ENCODE data around the gene UBAP2. TPM values are rescaled to one million over a fixed set of nuclear protein-coding genes. Genes with fewer than 3 reads are reported as not detected.

The UBAP2 gene, protein sequence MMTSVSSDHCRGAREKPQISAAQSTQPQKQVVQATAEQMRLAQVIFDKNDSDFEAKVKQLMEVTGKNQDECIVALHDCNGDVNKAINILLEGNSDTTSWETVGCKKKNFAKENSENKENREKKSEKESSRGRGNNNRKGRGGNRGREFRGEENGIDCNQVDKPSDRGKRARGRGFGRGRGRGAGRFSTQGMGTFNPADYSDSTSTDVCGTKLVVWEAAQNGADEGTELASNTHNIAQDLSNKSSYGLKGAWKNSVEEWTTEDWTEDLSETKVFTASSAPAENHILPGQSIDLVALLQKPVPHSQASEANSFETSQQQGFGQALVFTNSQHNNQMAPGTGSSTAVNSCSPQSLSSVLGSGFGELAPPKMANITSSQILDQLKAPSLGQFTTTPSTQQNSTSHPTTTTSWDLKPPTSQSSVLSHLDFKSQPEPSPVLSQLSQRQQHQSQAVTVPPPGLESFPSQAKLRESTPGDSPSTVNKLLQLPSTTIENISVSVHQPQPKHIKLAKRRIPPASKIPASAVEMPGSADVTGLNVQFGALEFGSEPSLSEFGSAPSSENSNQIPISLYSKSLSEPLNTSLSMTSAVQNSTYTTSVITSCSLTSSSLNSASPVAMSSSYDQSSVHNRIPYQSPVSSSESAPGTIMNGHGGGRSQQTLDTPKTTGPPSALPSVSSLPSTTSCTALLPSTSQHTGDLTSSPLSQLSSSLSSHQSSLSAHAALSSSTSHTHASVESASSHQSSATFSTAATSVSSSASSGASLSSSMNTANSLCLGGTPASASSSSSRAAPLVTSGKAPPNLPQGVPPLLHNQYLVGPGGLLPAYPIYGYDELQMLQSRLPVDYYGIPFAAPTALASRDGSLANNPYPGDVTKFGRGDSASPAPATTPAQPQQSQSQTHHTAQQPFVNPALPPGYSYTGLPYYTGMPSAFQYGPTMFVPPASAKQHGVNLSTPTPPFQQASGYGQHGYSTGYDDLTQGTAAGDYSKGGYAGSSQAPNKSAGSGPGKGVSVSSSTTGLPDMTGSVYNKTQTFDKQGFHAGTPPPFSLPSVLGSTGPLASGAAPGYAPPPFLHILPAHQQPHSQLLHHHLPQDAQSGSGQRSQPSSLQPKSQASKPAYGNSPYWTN
- total RNA-seq (2021), result 58.8 and 62.5 TPM in 2 replicates
- Bru-seq, nascent RNA, result percentile 86 among the genes with signal in this experiment
- percentile 82 among the genes with signal in this experiment for BruChase-seq, experiment 1, labeled RNA remaining after a 2-hour chase
- BruChase-seq, experiment 2, labeled RNA remaining after a 6-hour chase, result percentile 88 among the genes with signal in this experiment
- long read RNA-seq, full-length matches to known transcripts, result 26 of 68 reads
- long read RNA-seq, partial matches to known transcripts, result 6 of 68 reads
- long read RNA-seq, other reads (novel, unspliced or antisense), result 36 of 68 reads

DNA sequence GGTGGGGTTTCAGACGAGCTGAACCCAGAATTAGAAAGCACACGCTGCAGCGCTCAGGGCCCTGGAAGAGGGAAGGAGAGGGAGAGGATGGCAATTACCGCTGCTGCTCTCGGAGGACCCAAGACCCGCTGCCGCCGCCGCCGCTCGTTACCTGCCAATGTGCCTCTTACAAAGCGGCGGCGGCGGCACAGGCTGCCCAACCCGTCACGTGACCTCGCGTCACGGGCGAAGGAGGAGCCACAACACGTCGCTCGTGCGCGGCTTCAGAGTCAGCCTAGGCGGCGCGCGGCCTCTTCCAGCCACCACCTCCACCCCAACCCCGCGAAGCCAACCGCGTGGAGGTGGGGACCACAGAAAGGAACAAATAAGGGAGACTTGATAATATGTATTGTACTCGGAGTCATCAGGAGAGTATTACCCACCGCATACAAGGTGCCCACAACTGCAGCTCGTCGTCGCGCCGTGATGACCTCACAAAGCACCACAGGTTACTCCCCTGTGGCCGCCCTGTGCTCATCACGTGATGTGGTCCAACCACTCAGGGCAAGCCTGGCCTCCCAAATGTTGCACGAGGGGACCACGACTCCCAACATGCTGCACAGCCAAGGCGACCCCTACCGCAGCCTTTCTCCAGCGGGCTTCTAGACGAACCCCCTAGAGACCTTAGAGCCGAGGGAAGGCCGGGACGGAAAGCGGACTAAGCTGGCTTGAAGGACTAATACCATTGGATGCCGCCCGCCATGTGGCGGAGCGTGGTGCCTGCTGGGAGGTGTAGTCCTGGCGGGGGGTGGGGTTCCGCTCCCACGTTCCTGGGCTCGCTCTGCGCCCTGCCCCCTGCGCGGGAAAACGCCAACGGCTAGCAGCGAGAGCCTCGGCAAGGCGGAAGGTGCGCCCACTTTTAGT lies at the start of gene UBAP2:
Gene UBAP2, minus strand, starts transcription at position 161 of the 903 bp plus-strand sequence. CDS start 31,739 bp downstream, outside the sequence.
- intact Hi-C loops (cut with micrococcal nuclease; ENCODE audit: unreplicated experiment), result no loop called here
- Histone ChIP-seq H3K4me3 (ENCODE audit: low read depth, low read length, poor library complexity, severe bottlenecking) (peak within 1 kb of the TSS; percentile 73), H3K36me3 (ENCODE audit: insufficient read depth, low read length, poor library complexity, severe bottlenecking) (peaks cover 4% of the 10 kb centered on the region), H3K9me3 (ENCODE audit: low read depth, low read length, poor library complexity, severe bottlenecking) (no peaks in the 10 kb centered on the region), H3K27me3 (replicated peaks; ENCODE audit: insufficient read depth, low read depth, low read length, poor library complexity) (no peaks in the 10 kb centered on the region), H3K27ac (ENCODE audit: low read depth, low read length, poor library complexity, severe bottlenecking) (peak within 1 kb of the TSS; percentile 100), H3K4me1 (ENCODE audit: insufficient read depth, low read length, poor library complexity, severe bottlenecking) (peaks cover 16% of the 10 kb centered on the region)
- ChIA-PET CTCF (interaction anchor here (1.0 kb wide), 1 partner anchor 25 kb away, joined by 4 read pairs; no protein-coding TSS in a partner anchor), POLR2A (ENCODE audit: low non-redundant PET) (no interaction called here)
- TF ChIP-seq, protein P1, sequence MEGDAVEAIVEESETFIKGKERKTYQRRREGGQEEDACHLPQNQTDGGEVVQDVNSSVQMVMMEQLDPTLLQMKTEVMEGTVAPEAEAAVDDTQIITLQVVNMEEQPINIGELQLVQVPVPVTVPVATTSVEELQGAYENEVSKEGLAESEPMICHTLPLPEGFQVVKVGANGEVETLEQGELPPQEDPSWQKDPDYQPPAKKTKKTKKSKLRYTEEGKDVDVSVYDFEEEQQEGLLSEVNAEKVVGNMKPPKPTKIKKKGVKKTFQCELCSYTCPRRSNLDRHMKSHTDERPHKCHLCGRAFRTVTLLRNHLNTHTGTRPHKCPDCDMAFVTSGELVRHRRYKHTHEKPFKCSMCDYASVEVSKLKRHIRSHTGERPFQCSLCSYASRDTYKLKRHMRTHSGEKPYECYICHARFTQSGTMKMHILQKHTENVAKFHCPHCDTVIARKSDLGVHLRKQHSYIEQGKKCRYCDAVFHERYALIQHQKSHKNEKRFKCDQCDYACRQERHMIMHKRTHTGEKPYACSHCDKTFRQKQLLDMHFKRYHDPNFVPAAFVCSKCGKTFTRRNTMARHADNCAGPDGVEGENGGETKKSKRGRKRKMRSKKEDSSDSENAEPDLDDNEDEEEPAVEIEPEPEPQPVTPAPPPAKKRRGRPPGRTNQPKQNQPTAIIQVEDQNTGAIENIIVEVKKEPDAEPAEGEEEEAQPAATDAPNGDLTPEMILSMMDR (conservative IDR thresholded peaks at IDR 0.05; ENCODE audit: low read depth, low read length), result no peak
- TF ChIP-seq EZH2 (IDR thresholded peaks at IDR 0.05; ENCODE audit: borderline replicate concordance, low read depth, low read length, poor library complexity, severe bottlenecking), result no peak
- no TSS peak for BruUV-seq (replicated peaks)
- DNase-seq (ENCODE audit: low spot score), result peak; percentile 98

DNA sequence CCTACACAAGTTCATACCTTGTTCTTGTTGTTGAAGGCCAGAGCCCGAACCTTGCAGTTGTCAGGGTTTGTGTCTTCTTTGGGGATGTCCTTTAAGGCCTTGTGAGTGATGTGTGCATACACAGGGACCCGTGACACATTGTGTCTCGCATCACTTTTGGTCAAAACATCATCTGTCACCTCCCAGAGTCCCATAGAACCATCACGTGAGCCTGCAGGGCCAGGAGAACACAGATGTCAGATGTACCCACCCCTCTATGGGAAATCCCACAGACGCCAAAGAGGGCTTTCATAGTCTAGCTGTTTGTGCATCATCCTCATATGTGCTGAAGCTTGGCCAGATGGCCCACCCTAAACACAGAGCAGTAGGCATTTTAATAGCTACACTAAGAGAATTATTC lies 49.6 kb upstream of the UBAP2 start:
- no TSS peak for BruUV-seq (replicated peaks)
- ChIA-PET POLR2A (ENCODE audit: low non-redundant PET) (no interaction called here), CTCF (interaction anchor here (0.5 kb wide), 1 partner anchor 17 kb away, joined by 4 read pairs; no protein-coding TSS in a partner anchor)
- H3K4me3 ChIP-seq (ENCODE audit: low read depth, low read length, poor library complexity, severe bottlenecking), result no peak overlapping the region
- TF ChIP-seq EZH2 (IDR thresholded peaks at IDR 0.05; ENCODE audit: borderline replicate concordance, low read depth, low read length, poor library complexity, severe bottlenecking), result no peak
- TF ChIP-seq, protein P1 (conservative IDR thresholded peaks at IDR 0.05; ENCODE audit: low read depth, low read length), result no peak
- H3K27ac ChIP-seq (ENCODE audit: low read depth, low read length, poor library complexity, severe bottlenecking), result no peak overlapping the region
- no peaks in the 10 kb centered on the region for H3K4me1 ChIP-seq (ENCODE audit: insufficient read depth, low read length, poor library complexity, severe bottlenecking)
- H3K27me3 ChIP-seq (replicated peaks; ENCODE audit: insufficient read depth, low read depth, low read length, poor library complexity), result no peaks in the 10 kb centered on the region
- DNase-seq (ENCODE audit: low spot score), result no peak
- no peaks in the 10 kb centered on the region for H3K9me3 ChIP-seq (ENCODE audit: low read depth, low read length, poor library complexity, severe bottlenecking)
- intact Hi-C loops (cut with micrococcal nuclease; ENCODE audit: unreplicated experiment), result no loop called here
- peaks cover 51% of the 10 kb centered on the region for H3K36me3 ChIP-seq (ENCODE audit: insufficient read depth, low read length, poor library complexity, severe bottlenecking)
